Bone marrow (tissue), 2 donors: ENCODE measurements around the gene SMPDL3A.

ENCODE experiments used
- DNase-seq, 2 donors: peaks; one replicate each; lab custom pipeline; 2025; lab: John Stamatoyannopoulos, UW

The SMPDL3A gene

DNA sequence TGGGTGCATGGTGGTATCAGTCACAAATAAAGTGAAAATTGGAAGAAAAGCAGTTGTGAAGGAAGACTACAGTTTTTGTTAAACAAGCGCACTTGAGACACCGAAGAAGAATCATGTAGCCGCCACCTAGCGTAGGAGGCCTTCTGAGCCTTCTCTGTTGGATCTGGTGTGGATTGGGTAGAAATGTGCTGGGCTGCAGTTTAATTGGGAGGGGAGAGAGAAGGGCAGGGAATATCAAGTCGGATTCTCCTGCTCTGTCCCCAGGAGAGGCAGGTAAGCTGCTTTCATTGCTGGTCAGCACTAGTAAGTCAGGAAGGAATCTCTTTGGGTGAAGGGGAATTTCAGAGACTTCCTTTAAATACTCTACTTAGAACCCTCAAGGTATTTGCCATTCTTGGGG, 10.8 kb upstream of the SMPDL3A start:
- no peak for DNase-seq

DNA sequence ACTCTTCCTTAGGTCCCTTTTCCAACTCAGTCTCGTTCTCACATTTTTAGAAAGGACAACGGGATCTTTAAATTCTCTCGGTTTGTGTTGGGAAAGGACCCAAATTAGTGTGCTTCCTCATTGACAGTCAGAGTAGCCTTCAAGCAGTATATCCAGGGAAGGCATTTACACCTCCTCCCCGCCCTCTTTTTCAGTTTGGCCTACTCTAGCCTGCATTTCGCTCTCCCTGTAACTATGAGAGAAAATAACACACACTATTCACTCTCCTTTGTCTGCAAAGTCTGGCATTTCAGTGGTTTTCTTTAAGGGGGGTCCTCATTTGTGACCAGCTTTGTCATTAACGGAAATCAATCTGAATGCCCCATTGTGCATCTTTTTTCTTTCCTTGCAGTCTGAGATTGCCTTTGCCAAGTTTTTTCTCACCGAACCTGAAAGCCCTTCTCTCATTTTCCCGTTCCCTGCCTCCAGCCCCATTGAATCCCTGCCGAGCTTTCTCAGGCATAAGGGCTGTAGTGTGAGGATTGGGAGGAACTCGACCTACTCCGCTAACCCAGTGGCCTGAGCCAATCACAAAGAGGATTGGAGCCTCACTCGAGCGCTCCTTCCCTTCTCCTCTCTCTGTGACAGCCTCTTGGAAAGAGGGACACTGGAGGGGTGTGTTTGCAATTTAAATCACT, 9.9 kb upstream of the SMPDL3A start:
- no peak for DNase-seq

DNA sequence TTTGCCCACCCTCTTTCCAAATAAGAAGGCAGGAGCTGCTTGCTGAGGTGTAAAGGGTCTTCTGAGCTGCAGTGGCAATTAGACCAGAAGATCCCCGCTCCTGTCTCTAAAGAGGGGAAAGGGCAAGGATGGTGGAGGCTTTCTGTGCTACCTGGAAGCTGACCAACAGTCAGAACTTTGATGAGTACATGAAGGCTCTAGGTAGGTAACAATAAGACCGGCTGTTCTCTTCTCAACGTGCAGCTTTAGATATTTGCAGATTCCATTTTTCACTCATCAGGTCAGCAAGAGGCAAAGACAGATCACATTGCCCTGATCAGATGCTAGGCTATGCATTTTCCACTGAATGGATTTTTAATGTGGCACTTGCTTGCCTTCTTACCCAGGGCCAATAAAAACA, 9.4 kb upstream of the SMPDL3A start, which contains the start of gene FABP7:
TSS of gene FABP7 (plus strand) at position 50 of the 400 bp plus-strand sequence. CDS start at position 129, 79 bp downstream.
- DNase-seq, result no peak

GRCh38 chr6:122780114-122780513, 8.9 kb upstream of the SMPDL3A start:
- no peak for DNase-seq

GRCh38 chr6:122781716-122782115, 7.3 kb upstream of the SMPDL3A start:
- no peak for DNase-seq

DNA sequence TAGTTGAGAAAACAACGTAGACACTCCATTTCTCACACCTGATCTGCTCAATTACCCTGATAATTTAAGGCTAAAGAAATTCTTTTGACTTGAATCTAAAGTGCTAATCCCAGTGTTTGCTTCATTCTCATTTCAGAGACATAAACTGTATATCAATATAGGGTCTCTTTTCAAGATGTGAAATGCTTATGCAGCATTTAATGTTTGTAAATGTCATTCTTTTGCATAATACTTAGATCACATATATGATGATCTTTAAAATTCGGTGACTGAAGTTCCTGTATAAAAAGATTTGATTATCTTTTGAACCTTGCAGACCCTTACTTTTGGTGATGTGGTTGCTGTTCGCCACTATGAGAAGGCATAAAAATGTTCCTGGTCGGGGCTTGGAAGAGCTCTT, 5.7 kb upstream of the SMPDL3A start:
- DNase-seq, result no peak

GRCh38 chr6:122785891-122786290, 3.2 kb upstream of the SMPDL3A start:
- DNase-seq, result no peak

GRCh38 chr6:122787721-122788120, 1.3 kb upstream of the SMPDL3A start:
- no peak for DNase-seq

GRCh38 chr6:122788208-122788607, 850 bp upstream of the SMPDL3A start:
- no peak for DNase-seq

GRCh38 chr6:122788663-122789181, 336 bp upstream of the SMPDL3A start:
- DNase-seq, result no peak

- no peak for DNase-seq
These were observed 967 bp downstream of the SMPDL3A start for GRCh38 chr6:122790028-122790422.

- DNase-seq, result no peak
These were observed 1.6 kb downstream of the SMPDL3A start for GRCh38 chr6:122790423-122791309.

- DNase-seq, result no peak
These were observed 2.2 kb downstream of the SMPDL3A start for GRCh38 chr6:122791310-122791679.

GRCh38 chr6:122792766-122793165, 3.7 kb downstream of the SMPDL3A start:
- DNase-seq, result no peak

- DNase-seq, result no peak
These were observed 8.5 kb downstream of the SMPDL3A start for GRCh38 chr6:122797537-122797936.

DNA sequence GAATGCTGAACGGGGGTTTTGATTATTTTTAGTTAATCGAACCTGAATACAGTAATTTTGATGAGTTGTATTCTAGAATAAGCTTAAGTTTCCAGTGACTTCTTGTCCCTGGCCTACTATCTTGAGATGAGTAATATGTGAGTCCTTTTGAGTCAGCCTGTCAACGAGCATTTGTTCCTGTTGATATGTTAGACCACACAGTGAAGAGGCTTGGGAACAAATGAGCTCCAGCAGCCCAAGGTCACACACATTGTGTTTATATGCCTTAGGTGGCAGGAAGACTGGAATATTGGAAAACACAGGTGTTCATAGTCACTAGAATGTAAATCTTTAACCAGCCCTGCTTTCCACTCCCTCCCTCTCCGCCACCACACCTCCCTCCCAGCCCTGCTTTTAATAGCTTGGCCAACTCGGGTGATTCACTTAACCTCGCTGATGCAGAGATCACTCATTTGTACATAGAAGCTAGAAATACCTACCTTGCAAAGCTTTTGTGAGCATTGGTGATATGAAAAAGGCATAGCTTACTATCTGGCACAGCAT, 9.1 kb downstream of the SMPDL3A start:
- DNase-seq, result no peak

GRCh38 chr6:122799140-122799745, 10.2 kb downstream of the SMPDL3A start:
- no peak for DNase-seq

DNA sequence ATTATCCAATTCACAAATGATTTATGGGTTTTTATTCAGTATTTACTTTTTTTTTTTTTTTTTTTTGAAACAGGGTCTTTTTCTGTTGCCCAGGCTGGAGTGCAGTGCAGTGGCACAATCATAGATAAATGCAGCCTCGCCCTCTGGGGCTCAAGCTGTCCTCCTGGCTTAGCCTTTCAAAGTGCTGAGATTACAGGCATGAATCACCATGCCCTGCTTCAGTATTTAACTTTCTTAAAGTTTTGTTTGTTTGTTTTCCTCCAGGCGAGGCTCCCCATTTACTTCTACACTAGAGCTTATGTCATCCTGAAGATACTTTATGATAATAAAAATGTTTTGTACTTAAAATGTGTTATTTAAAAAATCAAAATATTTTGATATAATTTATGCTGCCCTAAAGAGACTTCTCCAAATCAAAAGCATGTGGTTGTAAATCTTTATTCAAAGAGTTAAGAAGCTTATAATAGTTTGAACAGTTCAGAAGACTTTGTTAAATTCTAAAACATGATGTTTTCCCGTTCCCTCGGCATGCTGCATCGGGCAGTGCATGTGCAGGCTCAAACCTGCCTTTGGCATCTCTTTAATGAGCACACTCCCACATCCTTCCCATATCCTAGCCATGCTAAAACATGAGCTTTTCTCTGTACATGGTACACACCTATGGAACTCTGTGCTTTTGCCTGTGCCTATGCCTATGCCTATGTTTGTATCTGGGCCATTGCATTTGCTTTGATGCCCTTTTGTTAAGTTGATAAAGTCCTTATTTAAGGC, 11.0 kb downstream of the SMPDL3A start:
- DNase-seq, result no peak

GRCh38 chr6:122800906-122801305, 11.8 kb downstream of the SMPDL3A start:
- no peak for DNase-seq

- no peak for DNase-seq
These were observed 12.3 kb downstream of the SMPDL3A start for GRCh38 chr6:122801397-122801796.

DNA sequence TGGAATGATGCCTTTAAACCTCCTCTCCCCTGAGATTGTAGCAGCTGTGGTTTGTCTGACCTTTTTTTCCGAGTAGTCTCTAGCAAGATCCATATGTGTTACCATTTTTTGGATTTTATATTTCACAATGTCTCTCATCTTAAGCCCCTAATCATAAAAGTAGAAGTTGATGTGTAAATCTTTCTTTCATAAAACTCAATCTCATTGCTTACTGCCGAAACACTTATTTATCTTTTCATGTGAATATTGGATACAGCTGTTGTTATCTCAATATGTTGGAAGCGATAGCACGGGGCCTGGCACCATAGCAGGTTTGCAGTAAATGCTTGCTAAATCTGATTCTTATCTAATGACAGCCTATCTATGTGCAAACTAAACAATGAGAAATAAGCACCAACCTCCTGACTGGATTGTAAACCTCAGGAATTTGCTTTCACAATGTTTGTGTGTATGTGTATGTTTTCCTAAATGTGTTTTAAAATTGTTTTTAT, 14.2 kb downstream of the SMPDL3A start:
- DNase-seq, result no peak
